IMR-90 (cell line): ENCODE data around the gene GSG1.

Experiments used
- CTCF ChIP-seq: conservative IDR thresholded peaks from 2 replicates; pipeline ENCODE4 v1.5.1; 2012; ENCODE audit warnings: mild to moderate bottlenecking, low read depth, low read length, improper control_type of control experiment
- POLR2A ChIP-seq: IDR thresholded peaks from 2 replicates; pipeline ENCODE4 v1.6.1; 2012; ENCODE audit warnings: mild to moderate bottlenecking, low read depth, low read length
- RAD21 ChIP-seq: IDR thresholded peaks from 2 replicates; pipeline ENCODE4 v1.6.1; 2012; ENCODE audit warnings: low read length, improper control_type of control experiment

DNA sequence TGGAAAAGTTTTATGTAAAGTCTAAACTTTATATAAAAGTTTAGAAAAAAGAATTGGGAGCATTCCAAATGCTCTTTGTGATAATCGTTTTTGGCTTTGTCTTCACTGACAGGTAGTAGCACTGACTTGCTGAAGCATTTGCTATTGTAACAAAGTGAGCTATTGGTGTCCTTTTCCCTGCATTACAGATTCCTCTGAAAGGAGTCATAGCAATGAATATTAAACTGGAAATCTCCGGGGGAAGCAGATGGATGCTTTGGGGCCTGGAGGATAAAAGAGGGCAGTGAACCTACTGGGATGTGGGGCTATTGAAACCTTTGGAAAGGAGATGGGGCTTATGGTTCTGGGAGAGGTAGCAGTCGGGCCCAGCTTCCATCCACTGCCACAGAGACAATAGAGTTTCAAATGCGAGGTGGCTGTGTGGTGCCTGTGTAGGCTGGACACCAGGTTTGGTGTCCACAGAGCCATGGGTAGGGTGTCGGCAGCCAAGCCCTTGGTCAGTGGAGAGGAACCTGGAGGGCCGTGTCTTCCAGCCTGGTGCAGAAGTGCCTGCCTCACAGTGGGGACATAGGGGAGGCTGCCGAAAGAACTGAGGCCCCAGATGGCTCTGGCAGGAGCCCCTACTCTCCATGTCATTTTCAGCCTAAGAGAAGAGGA lies 10.1 kb downstream of the GSG1 start:
- TF ChIP-seq CTCF, result no peak
- no peak for TF ChIP-seq POLR2A
- no peak for TF ChIP-seq RAD21
